ENCODE data around the gene ATG14. TPM values are rescaled to one million over a fixed set of nuclear protein-coding genes. Genes with fewer than 3 reads are reported as not detected.
A peak's percentile ranks its signal among the peaks of the same experiment; 100 is the strongest.

ATG14 gene
- total RNA-seq, 1 experiment from 2014 or later: 13.6 TPM

GRCh38 chr14:55388160-55388559 is 23.5 kb downstream of the ATG14 start:
- Histone ChIP-seq H4K20me1 (ENCODE audit: insufficient read depth) (0 out of 2 replicates have a peak, but pooled peaks cover 4% of the 10 kb centered on the region), H3K4me3 (no peak overlapping the region), H3K79me2 (ENCODE audit: low read depth) (no peaks in the 10 kb centered on the region), H3K9me2 (ENCODE audit: insufficient read depth) (no peaks in the 10 kb centered on the region), H3F3A (ENCODE audit: insufficient read depth, low read depth) (peaks cover 14% of the 10 kb centered on the region; the same call in 1 of the 2 replicates), H2AFZ (no peak overlapping the region), H3K27me3 (ENCODE audit: insufficient read depth, low read depth) (no peaks in the 10 kb centered on the region), H3K4me1 (replicated peaks; ENCODE audit: insufficient read depth) (0 out of 2 replicates have a peak, but pooled peaks cover 6% of the 10 kb centered on the region), H3K36me3 (ENCODE audit: low read depth) (peaks cover 8% of the 10 kb centered on the region; the same call in 1 of the 2 replicates), H3K27ac (no peak overlapping the region), H3K4me2 (no peak overlapping the region), H3K9me3 (ENCODE audit: insufficient read depth, low read depth) (no peaks in the 10 kb centered on the region)
- TF ChIP-seq EZH2 (IDR thresholded peaks at IDR 0.05; ENCODE audit: low read depth): no peak
- no peak for TF ChIP-seq CTCF (conservative IDR thresholded peaks at IDR 0.05)
- ChIA-PET POLR2A (ENCODE audit: unreplicated experiment) (no interaction called here), CTCF (no interaction called here)
- no TSS peak for BruUV-seq (replicated peaks)
- intact Hi-C loops (cut with micrococcal nuclease; ENCODE audit: unreplicated experiment): no loop called here
- DNase-seq: no peak

GRCh38 chr14:55387121-55387520 is 24.5 kb downstream of the ATG14 start:
- ChIA-PET POLR2A (ENCODE audit: unreplicated experiment) (no interaction called here), CTCF (no interaction called here)
- Histone ChIP-seq H3K9me2 (ENCODE audit: insufficient read depth) (no peaks in the 10 kb centered on the region), H3K79me2 (ENCODE audit: low read depth) (no peaks in the 10 kb centered on the region), H3F3A (ENCODE audit: insufficient read depth, low read depth) (peaks cover 14% of the 10 kb centered on the region; the same call in 1 of the 2 replicates), H2AFZ (no peak overlapping the region), H3K9me3 (ENCODE audit: insufficient read depth, low read depth) (no peaks in the 10 kb centered on the region), H3K27me3 (ENCODE audit: insufficient read depth, low read depth) (no peaks in the 10 kb centered on the region), H3K27ac (no peak overlapping the region), H3K4me2 (no peak overlapping the region), H4K20me1 (ENCODE audit: insufficient read depth) (0 out of 2 replicates have a peak, but pooled peaks cover 4% of the 10 kb centered on the region), H3K4me3 (no peak overlapping the region), H3K4me1 (replicated peaks; ENCODE audit: insufficient read depth) (0 out of 2 replicates have a peak, but pooled peaks cover 6% of the 10 kb centered on the region), H3K36me3 (ENCODE audit: low read depth) (peaks cover 8% of the 10 kb centered on the region; the same call in 1 of the 2 replicates)
- no TSS peak for BruUV-seq (replicated peaks)
- TF ChIP-seq EZH2 (IDR thresholded peaks at IDR 0.05; ENCODE audit: low read depth) (no peak), CTCF (conservative IDR thresholded peaks at IDR 0.05) (no peak)
- no peak for DNase-seq
- intact Hi-C loops (cut with micrococcal nuclease; ENCODE audit: unreplicated experiment): no loop called here

- no peaks in the 10 kb centered on the region for H3K27me3 ChIP-seq (ENCODE audit: insufficient read depth, low read depth)
- ChIA-PET POLR2A (ENCODE audit: unreplicated experiment) (interaction anchor here (0.5 to 0.8 kb wide), 3 partner anchors 17 to 334 kb away, joined by 3 to 6 read pairs (median 6); no protein-coding TSS in a partner anchor), CTCF (interaction anchor here (0.5 kb wide), 1 partner anchor 11 kb away, joined by 6 read pairs; no protein-coding TSS in a partner anchor)
- H4K20me1 ChIP-seq (ENCODE audit: insufficient read depth): 0 out of 2 replicates have a peak, but pooled peaks cover 4% of the 10 kb centered on the region
- intact Hi-C loops (cut with micrococcal nuclease; ENCODE audit: unreplicated experiment): no loop called here
- H3K9me2 ChIP-seq (ENCODE audit: insufficient read depth): no peaks in the 10 kb centered on the region
- no peak overlapping the region for H2AFZ ChIP-seq
- peak overlapping the region; percentile 23; the same call in 1 of the 2 replicates for H3K4me2 ChIP-seq
- peak overlapping the region; percentile 70 for H3K27ac ChIP-seq
- no peaks in the 10 kb centered on the region for H3K79me2 ChIP-seq (ENCODE audit: low read depth)
- no peak for DNase-seq
- 0 out of 2 replicates have a peak, but pooled peaks cover 9% of the 10 kb centered on the region for H3K4me1 ChIP-seq (replicated peaks; ENCODE audit: insufficient read depth)
- TF ChIP-seq EZH2 (IDR thresholded peaks at IDR 0.05; ENCODE audit: low read depth) (no peak), CTCF (conservative IDR thresholded peaks at IDR 0.05) (no peak)
- H3K9me3 ChIP-seq (ENCODE audit: insufficient read depth, low read depth): no peaks in the 10 kb centered on the region
- H3K4me3 ChIP-seq: no peak overlapping the region
- BruUV-seq (replicated peaks): no TSS peak
- H3K36me3 ChIP-seq (ENCODE audit: low read depth): peaks cover 12% of the 10 kb centered on the region; the same call in 1 of the 2 replicates
- peaks cover 14% of the 10 kb centered on the region; the same call in 1 of the 2 replicates for H3F3A ChIP-seq (ENCODE audit: insufficient read depth, low read depth)
These were observed 25.4 kb downstream of the ATG14 start for GRCh38 chr14:55386037-55386808.
